ENCODE measurements around the gene LPGAT1.

Gene LPGAT1

GRCh38 chr1:211827051-211827450, 3.5 kb downstream of the LPGAT1 start:
- DNase-seq: no peak

GRCh38 chr1:211825980-211826379, 4.6 kb downstream of the LPGAT1 start:
- no peak for DNase-seq

GRCh38 chr1:211822677-211823407, 7.7 kb downstream of the LPGAT1 start:
- DNase-seq: no peak

GRCh38 chr1:211816586-211816985, 14.0 kb downstream of the LPGAT1 start:
- no peak for DNase-seq

GRCh38 chr1:211814313-211814712, 16.2 kb downstream of the LPGAT1 start:
- DNase-seq: no peak

GRCh38 chr1:211813590-211813989, 17.0 kb downstream of the LPGAT1 start:
- DNase-seq: no peak

- DNase-seq: no peak
These were observed 18.0 kb downstream of the LPGAT1 start for GRCh38 chr1:211812584-211812983.

GRCh38 chr1:211811848-211812247, 18.7 kb downstream of the LPGAT1 start:
- no peak for DNase-seq

GRCh38 chr1:211811126-211811525, 19.4 kb downstream of the LPGAT1 start:
- no peak for DNase-seq

- no peak for DNase-seq
These were observed 22.1 kb downstream of the LPGAT1 start for GRCh38 chr1:211808475-211808874.

GRCh38 chr1:211804915-211805314, 25.6 kb downstream of the LPGAT1 start:
- no peak for DNase-seq

- DNase-seq: no peak
These were observed 29.5 kb downstream of the LPGAT1 start for GRCh38 chr1:211800925-211801607.

- DNase-seq: no peak
These were observed 32.6 kb downstream of the LPGAT1 start for GRCh38 chr1:211797994-211798393.

- DNase-seq: no peak
These were observed 38.6 kb downstream of the LPGAT1 start for GRCh38 chr1:211791979-211792378.

- DNase-seq: no peak
These were observed 40.7 kb downstream of the LPGAT1 start for GRCh38 chr1:211789641-211790464.

- DNase-seq: no peak
These were observed 41.9 kb downstream of the LPGAT1 start for GRCh38 chr1:211788626-211789025.

- peak; percentile 0 for DNase-seq
These were observed 46.7 kb downstream of the LPGAT1 start for GRCh38 chr1:211783897-211784296.

GRCh38 chr1:211783266-211783665, 47.3 kb downstream of the LPGAT1 start:
- DNase-seq: no peak

GRCh38 chr1:211781260-211781659, 49.3 kb downstream of the LPGAT1 start:
- no peak for DNase-seq

GRCh38 chr1:211775170-211775569, 55.4 kb downstream of the LPGAT1 start:
- DNase-seq: no peak

GRCh38 chr1:211764701-211765100, 65.9 kb downstream of the LPGAT1 start:
- no peak for DNase-seq

GRCh38 chr1:211762206-211762605, 68.4 kb downstream of the LPGAT1 start:
- DNase-seq: no peak

GRCh38 chr1:211761400-211761799, 69.2 kb downstream of the LPGAT1 start:
- no peak for DNase-seq
